Effector CD8-positive, alpha-beta T cell (primary cell): ENCODE data around the gene CREB3L2.
"Not testable (repeated sequence)": the region's sequence is repeated elsewhere in the genome, so short reads cannot be mapped to it uniquely, and the experiment has no call there.

Experiments used
- DNase-seq: peaks from one replicate; lab custom pipeline; 2025; lab: John Stamatoyannopoulos, UW
- total RNA-seq, 4 experiments: gene quantifications; one replicate each; lab custom pipeline; 2026; lab: John Stamatoyannopoulos, UW

CREB3L2 gene, protein sequence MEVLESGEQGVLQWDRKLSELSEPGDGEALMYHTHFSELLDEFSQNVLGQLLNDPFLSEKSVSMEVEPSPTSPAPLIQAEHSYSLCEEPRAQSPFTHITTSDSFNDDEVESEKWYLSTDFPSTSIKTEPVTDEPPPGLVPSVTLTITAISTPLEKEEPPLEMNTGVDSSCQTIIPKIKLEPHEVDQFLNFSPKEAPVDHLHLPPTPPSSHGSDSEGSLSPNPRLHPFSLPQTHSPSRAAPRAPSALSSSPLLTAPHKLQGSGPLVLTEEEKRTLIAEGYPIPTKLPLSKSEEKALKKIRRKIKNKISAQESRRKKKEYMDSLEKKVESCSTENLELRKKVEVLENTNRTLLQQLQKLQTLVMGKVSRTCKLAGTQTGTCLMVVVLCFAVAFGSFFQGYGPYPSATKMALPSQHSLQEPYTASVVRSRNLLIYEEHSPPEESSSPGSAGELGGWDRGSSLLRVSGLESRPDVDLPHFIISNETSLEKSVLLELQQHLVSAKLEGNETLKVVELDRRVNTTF
- 18.8 to 30.0 (median 24.0) reads per million in 4 experiments for total RNA-seq

DNA sequence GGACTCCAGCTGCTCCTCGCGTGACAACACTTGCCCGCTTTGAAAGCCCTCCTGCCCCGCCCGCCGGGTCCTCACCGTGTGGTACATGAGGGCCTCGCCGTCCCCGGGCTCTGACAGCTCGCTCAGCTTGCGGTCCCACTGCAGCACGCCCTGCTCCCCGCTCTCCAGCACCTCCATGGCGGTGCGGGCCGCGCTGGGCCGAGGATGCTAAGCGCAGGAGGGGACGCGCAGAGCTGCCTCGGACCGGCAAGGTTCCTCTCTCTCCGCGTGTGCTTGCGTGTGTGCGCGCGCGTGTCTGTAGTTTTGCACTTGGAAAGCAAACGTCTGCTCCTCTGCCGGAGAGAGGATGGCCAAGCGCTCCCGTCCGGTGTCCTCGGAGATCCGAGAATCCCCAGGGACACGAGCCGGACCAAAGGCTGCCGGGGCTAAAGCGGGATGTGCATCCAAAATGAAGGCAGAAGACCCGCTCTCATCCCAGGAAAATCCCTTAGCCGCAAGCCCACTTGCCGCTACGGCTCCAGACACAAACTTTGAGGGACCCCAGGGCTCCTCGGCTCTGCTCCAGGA lies at the start of gene CREB3L2:
TSS of gene CREB3L2 (minus strand) at position 558 of the 567 bp plus-strand sequence. CDS start at position 177, 381 bp downstream.
- DNase-seq, result peak; percentile 38

DNA sequence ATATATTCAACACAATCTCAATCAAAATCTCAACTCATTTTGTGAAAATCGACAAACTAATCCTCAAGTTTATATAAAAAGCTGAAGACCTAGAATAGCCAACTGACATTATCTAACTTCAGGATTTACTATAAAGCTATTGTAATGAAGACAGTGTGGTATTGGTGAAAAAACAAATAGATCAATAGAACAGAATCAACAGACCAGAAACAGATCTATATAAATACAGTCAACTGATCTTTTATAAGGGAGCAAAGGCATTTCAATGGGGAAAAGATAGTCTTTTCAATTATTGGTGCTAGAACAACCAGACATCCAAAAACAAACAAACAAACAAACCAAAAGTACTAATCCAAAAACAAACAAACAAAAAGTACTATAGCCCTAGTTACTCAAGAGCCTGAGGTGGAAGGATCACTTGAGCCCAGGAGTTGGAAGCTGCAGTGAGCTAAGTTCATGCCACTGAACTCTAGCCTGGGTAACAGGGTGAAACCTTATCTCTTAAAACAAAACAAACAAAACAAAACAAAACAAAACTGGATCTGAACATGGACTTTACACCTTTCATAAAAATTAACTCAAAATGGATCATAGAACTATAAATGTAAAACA lies 47.7 kb upstream of the CREB3L2 start:
- DNase-seq, result no peak

DNA sequence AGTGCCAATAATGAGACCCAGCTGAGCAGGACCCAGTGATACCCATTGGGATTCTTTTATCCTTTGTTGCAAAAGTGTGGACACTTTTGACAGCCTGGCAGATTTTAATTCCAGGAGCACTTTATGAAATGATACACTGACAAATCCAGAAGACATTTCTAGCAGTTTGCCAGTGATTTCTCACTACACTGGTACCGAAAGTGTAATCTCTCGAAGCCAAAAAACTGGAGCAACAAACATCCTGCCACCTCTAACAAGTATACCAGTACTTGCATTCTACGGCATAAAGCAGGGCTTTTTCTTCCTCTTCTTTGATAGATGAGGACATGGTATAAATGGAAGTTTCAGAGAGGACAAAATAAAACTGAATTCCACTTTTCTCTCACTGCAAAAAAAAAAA lies 46.0 kb upstream of the CREB3L2 start:
- DNase-seq, result no peak

DNA sequence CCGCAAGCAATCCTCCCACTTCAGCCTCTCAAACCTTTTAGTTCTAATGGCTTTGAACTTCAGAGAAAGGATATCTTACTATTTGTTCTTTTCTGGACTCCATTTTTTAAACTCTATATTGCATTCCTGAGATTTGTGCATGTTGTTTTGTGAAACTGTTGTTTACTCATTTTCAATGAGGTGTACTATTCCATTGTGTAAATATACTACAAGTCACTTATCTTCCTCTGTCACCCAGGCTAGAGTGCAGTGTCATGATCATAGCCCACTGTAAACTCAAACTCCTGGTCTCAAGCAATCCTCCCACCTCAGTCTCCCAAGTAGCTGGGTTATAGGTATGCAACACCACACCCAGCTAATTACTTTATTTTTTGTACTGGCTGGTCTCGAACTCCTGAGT lies 43.0 kb upstream of the CREB3L2 start:
- no peak for DNase-seq

DNA sequence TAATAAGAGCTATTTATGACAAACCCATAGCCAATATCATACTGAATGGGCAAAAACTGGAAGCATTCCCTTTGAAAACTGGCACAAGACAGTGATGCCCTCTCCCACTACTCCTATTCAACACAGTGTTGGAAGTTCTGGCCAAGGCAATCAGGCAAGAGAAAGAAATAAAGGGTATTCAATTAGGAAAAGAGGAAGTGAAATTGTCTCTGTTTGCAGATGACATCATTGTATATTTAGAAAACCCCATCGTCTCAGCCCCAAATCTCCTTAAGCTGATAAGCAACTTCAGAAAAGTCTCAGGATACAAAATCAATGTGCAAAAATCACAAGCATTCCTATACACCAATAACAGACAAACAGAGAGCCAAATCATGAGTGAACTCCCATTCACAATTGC lies 38.2 kb upstream of the CREB3L2 start:
- not testable (repeated sequence) for DNase-seq

DNA sequence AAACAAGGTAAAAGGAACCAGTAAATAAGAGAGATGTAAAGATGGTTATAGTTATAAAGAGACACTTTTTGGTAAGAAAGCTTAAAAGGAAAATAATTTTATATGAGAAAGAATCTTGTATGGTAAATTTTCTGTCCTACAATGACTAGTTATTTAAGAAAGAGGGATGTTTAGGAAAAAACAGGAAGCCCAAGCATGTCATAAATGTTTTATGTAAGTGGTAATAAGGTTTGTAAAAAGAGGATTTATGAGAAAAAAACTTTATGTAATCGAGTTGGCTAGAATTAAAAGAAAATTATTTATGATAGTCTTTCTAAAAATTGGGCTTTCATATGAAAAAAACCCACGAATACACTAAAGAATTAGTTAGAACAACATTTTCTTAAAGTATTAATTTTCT lies 34.2 kb upstream of the CREB3L2 start:
- DNase-seq, result no peak

DNA sequence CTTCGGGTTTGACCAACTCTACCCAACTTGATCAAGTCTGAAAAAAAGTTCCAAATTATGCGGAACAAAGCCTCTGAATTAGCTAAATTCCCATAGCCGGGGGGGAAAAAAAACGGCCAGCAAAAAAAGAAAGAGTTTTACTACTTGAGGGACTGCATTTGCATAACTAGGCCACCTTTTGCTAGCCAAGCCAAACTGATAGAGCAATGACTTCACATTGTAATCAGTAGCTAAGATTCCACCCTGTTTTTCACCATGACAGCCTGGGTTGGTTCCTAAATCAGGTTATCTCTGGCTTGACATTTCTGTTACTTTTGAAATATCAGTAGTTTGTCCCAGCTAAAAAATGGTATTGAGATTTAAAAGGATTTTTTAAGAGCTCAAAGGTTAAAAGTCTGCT lies 31.4 kb upstream of the CREB3L2 start:
- DNase-seq, result no peak

DNA sequence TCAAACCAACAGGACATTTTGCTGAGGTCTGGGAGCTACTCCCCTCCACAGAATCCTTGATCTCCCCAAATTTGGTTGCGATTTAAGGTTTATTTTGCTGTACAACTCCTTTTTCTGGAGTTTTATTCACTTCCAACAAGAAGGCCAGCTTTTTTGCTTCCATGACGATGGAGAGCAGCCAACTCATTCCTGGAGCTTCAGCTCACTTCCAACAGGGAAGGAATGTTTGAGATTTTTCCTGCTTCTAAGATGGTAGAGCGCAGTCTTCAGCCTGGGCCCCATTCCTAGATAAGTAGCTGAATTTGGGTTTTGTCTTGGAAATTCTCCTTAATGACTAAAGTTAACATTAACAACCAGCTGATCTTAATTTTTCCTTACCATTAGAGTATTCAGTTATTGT lies 30.9 kb upstream of the CREB3L2 start:
- no peak for DNase-seq

DNA sequence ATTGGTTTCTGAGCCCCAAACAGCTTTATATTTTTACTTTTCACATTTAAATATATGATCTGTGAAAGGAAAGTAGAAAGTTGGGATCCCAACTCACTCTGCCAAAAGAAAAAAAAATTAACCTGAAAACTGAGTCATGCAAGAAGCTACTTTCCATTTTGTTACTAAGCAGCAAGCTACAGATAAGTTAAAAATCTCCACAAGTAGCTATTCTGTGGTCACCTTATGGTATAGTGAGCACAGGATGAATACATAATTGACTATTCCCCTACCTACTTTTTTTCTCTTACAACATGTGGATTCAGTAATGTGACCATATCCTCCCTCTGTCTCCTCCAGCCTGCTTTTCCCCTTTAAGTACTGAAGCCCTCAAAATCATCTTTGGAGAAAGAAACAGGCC lies 30.3 kb upstream of the CREB3L2 start:
- DNase-seq, result no peak

DNA sequence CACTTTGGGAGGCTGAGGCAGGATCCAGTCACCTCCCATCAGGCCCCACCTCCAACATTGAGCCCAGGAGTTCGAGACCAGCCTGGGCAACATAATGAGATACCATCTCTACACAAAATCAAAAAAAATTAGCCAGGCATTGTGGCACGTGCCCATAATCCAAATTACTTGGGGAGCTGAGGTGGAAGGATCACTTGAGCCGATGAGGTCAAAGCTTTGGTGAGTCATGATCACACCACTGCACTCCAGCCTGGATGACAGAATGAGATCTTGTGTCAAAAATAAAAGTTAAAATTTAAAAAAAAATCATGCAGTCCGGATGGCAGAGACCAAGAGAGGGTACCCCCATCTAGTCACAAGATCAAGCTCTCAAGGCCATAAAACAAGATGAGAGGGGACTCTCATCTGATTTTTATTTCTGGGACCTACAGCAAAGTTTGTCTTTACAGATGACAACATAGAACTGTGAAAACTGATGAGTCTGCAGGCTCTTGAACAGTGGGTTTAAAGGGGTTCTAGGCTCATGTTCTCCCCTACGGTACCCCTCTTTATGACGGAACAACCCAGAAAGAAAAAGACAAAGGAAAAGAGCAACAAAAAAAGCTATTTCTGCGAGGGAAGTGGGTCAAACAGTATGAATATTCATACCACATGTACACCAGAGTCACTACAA lies 28.9 kb upstream of the CREB3L2 start:
- DNase-seq, result no peak

DNA sequence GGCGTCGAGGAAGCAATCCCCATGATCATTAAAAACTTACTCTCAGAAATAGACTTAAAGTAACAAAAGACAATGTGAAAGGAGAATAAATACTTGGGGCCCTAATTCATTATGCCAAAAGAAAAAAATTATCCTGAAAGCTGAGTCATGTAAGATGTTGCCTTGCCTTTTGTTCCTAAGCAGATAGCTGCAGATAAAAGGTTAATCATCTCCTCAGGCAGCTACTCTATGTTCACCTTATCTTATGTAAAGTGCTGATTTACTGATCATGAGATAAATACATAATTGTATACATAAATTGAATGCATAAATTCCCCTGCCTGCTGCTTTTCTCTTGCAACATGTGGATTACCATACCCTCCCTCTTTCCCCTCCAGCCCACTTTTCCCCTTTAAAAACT lies 28.1 kb upstream of the CREB3L2 start:
- DNase-seq, result no peak

DNA sequence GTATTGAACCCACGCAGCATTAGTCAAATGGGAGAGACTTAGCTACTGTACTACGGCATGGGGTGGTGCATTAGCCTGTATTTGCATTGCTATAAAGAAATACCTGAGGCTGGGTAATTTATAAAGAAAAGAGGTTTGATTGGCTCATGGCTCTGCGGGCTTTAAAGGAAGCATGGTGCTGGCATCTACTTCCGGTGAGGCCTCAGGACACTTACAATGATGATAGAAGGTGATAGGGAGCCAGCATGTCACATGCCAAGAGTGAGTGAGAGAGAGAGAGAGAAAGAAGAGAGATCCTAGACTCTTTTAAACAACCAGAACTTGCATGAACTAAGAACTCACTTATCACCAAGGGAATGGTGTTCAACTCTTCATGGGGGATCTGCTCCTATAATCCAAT lies 27.2 kb upstream of the CREB3L2 start:
- DNase-seq, result no peak

DNA sequence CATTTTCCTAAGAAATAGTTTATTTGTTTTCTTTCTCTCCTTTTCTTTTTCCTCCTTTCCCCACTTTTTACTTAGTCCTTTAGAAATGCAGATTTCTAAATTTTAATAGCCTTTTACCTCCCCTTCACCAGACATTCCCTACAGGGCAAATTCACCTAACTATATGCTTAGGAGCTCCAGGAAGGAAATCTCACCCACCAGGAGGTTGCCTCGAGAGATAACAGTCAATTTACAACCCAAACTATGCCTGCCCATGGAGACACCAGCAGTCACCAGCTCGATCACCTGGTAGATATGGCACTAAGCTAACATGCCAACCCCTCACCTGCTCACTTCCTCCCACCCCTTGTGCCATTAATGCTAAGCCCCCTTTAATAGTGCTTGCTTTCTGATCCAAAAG lies 25.2 kb upstream of the CREB3L2 start:
- no peak for DNase-seq

DNA sequence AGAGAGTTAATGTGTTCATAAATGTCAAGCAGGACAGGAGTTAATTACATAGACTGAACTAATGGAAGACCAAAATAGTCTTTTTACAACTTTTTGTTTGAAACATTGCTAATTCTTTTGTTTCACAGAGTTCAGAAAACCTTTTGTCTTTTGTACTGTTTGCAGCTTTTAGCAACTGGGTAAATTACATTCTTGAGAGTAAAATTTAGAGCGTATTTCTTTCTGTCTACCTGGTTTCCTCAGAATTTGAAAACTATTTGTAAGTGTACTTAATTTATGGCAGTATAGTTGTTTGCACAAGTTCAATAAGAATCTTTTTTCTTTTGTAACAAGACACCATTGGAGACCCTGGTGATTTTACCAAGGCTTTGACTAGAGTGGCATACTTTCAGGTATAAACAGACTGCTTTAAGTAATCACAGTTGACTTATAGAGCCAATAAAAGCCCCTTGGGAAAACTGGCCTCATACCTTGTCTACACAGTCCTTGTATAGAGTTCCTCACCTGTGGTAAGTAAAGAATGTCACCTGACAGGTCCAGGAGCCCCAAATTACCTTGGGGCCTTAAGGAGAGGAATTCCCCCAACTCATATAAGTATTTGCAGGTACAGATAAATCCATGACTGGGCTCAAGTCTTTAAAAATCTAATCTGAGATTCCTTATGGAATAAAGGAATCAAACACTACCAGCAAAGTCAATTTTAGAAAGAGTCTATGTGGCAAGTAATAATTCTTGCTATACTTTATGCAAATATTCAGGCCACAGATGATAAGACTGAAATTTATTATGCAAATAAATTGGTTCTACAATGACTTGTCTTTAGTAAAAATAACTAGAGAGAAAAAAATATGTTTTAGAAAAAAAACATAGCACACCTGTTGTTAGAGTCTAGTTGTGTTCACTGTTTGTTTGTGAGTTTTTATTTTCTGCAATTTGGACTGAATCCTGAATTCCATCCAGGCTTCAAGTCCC lies 23.6 kb upstream of the CREB3L2 start:
- DNase-seq, result no peak

DNA sequence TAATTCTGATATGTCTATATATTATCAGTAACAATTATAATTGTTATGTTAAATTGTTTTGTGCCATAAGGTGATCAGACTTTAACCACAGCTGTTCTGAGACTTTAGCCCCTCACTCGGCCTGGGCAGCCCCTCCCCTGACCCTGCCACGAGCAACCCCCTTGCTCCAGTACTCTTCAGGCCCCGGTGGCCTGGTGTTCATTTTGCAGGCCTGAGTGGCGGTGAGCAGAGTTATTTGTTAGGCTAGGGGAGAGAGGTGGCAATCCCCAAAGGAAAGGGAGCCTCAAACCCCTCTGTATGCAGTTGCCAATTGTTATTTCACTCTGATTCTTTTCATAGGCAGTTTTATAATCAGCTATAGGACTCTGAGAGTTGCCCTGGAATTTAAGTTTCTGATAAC lies 22.9 kb upstream of the CREB3L2 start:
- no peak for DNase-seq

DNA sequence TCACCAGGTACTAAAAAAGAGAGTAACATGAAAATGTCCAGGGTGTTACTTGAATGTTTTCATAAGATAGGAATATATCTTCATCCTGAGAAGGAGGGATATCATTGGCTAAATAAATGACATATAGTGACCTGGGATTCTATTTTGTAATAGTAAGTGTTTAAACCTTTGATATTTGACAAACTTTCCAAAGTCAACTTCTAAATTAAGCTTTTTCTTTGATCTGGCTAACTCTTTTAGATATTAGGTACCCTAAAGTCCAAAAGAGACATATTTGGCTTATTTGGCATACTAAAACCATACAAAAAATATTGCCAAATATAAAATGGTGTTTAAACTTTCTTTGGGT lies 22.4 kb upstream of the CREB3L2 start:
- DNase-seq, result no peak

DNA sequence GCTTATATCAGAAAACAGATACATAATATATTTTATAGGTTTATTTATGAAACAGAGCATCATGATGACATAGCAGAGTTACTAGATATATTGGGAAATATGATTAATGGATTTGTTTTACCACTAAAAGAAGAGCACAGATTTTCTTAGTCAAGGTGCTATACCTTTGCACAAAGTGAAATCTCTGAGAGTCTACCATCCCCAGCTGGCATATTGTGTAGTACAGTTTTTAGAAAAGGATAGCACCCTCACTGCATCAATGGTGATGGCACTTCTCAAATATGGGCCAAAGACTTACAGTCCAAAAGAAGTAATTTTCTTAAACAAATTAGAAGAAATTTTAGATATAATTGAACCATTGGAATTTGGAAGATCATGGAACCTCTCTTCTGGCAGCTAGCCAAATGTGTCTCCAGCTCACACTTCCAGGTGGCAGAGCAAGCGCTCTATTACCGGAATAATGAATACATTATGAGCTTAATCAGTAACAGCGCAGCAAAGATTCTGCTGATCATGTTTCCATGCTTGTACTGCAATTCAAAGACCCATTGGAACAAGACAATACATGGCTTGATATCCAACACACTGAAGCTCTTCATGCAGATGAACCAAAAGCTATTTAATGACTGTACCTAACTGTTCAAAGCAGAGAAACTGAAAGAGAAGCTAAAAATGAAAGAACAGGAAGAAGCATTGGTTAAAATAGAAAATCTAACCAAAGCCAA lies 21.9 kb upstream of the CREB3L2 start:
- no peak for DNase-seq

DNA sequence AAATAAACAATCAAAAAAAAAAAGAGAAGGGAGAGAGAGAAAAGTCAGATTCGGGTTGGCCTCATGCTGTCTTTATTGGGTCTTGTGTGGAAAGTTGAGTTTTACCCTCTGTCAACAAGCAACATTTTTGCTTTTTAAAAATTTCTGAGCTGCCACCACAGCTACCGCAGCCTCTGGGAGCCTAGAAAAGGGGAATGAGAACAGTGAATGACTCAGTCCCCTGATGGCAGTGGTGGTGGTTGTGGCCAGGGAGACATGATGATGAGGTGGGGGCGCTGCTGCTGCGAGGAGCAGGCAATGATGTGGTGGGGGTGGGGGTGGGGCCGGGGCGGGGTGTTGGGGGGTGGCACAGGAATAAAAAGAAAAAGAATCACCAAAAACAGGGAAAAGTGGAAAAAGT lies 20.0 kb upstream of the CREB3L2 start:
- no peak for DNase-seq

DNA sequence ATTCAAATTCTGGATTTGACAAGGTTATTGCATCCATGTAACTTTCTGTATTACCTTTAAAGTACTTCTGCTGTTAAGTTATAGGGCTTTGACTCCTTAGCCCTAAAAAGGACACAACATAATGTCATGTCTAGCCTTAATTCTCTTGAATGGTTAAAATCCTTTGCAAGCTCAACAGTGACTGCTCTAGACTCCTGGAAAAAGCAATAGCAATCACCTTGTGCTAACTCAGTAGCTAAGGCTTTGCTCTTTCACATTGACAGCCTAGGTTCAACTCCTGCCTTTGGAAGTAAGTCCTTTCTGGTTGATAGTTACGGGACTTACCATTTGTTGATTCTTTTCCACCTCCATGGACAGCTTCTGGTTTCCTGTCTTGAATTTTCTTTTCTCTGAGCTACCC lies 16.1 kb upstream of the CREB3L2 start:
- DNase-seq, result no peak

DNA sequence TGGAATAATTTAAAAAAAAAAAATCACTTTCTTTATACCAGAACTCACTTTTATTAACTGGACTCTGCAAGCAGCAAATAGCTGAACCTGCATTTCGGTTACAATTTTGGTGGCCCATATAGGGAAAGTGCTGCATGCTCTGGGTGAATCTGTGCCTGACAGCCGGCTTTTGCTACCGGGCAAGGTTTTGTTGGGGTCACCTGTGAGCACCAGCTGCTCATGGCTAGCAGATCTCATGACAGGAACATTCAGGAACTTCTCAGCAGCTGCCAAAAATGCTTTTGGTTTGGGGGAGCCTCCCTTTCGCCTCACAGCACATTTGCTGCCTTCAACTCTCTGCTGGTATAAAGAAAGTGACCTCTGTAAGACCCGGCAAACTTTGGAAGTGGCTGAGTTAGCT lies 13.2 kb upstream of the CREB3L2 start:
- DNase-seq, result no peak

DNA sequence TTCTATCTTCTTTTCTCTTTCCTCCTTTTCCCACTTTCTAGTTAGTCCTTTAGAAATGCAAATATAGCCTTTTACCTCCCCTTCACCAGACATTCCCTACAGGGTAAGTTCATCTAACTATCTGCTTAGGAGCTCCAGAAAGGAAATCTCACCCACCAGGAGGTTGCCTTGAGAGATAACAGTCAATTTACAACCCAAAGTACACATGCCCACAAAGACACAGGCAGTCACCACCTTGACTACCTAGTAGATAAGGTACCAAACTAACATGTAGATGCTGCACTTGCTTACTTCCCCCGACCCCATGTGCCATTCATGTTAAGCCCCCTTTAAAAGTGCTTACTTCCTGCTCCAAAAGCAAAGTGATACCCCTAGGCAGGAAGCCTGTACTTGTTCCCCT lies 12.8 kb upstream of the CREB3L2 start:
- no peak for DNase-seq
